SK-N-DZ (cell line): ENCODE measurements around the gene FAT1.

Experiments
- DNase-seq: peaks from one replicate; pipeline ENCODE4 v3.0.0-alpha.2; 2015; ENCODE audit warnings: low spot score

FAT1 gene

GRCh38 chr4:186621959-186622553, 101.6 kb downstream of the FAT1 start:
- DNase-seq = no peak

DNA sequence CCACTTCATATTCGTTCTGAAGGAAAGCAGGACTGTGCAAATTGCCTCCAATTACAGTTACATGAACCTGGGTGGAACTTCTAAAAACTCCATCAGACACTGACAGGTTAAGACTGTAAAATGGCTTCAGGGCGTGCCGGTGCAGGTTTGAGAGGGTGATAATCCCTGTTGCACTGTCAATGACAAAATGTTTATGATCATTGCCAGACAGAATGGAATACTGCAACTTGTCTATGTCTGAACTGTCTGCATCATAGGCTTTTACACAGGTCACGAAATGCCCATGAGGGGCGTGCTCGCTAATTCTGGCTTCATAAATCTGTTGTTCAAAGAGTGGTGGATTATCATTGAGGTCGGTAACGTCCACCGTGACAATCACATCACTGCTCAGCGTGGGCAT, 104.6 kb downstream of the FAT1 start:
- DNase-seq = no peak

DNA sequence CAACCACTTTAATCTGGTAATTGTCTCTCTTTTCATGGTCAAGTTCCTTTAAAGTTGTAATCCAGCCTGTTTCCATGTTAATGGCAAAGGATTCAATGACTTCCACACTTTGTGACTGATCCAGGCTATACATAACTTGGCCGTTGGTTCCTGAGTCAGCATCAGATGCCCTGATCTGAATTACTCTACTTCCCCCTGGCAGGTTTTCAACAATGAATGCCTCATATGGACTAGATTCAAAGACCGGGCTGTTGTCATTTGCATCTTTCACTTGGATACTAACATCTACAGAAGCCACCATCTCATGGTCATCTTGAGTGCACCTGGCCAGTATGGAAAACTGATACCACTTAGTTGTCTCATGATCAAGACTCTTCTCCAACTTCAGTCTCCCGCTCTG, 105.7 kb downstream of the FAT1 start:
- DNase-seq = no peak

- DNase-seq = no peak
These were observed 116.2 kb downstream of the FAT1 start for GRCh38 chr4:186607490-186607889.

DNA sequence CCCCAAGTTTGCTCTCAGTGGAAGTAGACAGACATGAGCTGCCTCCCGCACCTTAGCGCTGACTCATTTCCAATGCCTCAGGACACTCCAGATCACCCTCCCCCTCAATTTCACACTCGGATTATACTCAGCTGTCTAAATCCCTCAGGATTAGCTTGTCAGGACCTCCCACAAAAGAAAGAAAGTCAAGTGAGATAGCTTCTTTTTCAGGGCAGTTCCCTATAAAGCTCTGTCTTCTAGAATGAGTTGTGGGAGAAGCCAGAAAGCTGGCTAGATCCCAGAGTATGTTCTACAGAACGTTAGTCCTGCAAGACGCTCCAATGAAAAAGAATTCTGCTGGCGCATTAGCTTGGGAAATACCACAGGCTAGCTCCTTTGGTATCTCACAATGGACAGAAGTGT, 117.1 kb downstream of the FAT1 start:
- no peak for DNase-seq

DNA sequence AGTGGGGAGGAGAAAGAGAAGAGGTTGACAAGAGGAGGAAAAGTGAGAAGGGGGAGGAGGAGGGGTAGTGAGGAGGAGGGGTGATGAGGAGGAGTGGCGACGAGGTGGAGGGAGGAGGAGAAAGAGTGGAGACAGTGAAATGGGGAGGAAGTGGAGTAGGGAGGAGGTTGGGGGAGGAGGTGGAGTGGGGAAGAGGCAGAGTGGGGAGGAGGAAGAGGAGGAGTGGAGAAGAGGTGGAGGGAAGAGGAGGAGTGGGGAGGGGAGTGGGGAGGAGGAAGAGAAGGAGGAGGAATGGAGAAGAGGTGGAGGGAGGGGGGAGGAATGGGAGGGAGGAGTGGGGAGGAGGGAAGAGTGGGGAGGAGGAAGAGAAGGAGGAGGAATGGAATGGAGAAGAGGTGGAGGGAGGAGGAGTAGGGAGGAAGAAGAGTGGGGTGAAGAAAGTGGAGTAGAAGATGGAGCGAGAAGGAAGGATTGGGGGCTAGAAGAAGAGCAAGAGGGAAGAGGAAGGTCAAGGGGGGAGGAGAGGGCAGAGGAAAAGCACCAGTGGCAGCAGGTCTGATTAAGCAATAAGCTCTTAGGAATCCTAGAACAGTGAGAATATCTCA, 118.3 kb downstream of the FAT1 start:
- no peak for DNase-seq

GRCh38 chr4:186604124-186604807, 119.4 kb downstream of the FAT1 start:
- DNase-seq = no peak

DNA sequence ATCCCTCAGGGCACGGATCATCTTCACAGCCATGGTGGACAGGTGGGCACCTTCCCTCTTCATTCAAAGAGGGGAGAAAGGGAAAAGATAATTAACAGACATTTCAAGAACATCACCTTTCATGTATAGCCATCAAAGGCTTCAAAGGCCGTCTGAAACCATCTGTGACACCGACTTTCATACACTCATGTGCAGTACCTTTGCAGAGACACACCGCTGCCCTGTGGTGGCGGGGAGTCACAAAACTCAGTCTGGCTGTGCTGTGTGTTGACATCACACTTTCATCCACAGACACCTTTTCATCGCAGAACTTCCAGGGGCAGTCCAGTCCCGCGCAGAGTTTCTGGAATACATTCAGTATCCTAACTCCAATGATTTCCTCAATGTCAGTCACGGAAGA, 120.7 kb downstream of the FAT1 start:
- no peak for DNase-seq

- no peak for DNase-seq
These were observed 124.2 kb downstream of the FAT1 start for GRCh38 chr4:186599483-186599882.

DNA sequence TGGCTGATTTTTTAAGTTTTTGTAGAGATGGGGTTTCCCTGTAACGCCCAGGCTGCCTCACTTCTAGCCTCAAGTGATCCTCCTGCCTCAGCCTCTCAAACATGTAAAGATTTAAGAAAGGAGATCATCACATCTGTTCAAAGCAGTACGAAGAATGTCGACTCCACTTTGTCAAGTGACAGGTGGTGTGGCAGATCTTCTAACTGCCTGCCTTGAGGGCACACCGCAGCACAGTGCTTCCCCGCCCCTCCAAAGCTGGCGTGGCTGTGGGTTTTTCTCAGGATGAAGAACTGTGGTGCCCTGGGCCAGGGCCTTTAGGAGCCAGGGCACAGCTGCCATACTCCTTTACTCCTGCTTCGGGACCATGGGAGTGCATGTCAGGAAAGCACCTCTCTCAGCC, 125.0 kb downstream of the FAT1 start:
- DNase-seq = no peak

DNA sequence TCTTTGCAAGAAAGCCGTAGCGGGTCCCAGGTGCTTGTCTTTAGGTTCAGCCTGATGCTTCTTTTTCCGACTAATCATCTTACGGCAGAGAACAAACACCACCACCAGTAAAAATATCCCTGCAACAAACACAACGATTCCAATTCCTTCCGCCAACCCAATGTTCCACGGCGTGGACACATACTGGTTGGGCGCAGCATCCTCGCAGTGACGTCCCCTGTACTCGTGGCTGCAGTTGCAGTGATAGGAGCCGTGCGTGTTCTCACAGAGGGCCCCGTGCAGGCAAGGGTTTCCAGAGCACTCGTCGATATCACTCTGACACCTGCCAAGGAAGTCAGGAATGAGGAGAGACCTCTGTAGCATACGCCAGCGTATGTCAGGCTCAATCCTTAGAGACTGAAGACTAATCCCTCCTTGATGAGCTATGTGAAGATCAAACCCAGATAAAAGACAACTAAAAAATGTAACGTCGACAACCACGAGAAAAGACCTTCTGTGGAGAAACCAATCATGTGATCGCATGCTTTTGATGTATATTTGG, 126.7 kb downstream of the FAT1 start:
- no peak for DNase-seq

- no peak for DNase-seq
These were observed 127.3 kb downstream of the FAT1 start for GRCh38 chr4:186596346-186596745.

DNA sequence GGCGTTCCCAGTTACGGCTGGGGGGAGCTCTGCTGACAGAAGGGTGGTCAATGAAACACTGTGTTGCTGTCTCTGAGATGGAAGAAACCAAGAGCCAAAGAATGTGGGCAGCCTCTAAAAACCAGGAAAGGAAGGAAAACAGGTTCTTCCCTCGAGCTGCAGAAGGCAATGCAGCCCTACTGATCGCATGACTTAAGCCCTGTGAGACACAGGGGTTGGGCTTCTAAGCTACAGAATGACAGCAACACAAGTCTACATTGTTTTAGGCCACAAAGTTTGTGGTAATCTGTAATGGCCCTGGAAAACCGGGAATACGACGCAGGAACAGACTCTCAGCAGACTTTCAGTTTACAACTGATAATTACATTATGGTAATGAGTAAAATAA, 130.1 kb downstream of the FAT1 start:
- no peak for DNase-seq

GRCh38 chr4:186592966-186593586, 130.6 kb downstream of the FAT1 start:
- no peak for DNase-seq

DNA sequence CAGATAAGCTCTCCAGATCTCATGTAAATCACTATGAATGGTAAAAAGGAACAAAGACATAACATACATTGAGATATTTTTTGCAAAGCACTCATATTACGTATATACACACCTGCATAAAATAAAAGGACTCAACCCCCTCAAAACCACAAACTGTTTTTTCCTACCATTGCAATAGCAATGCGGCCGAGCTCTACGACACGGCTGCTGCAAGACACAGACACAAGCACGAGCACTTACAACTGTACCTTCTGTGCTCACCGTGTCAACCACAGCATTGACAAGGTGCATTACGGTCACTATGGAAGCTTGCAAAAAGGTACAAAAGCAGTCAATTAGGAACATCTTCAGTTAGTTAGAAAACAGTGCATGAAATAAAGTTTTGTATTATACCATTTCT, 131.2 kb downstream of the FAT1 start:
- no peak for DNase-seq

DNA sequence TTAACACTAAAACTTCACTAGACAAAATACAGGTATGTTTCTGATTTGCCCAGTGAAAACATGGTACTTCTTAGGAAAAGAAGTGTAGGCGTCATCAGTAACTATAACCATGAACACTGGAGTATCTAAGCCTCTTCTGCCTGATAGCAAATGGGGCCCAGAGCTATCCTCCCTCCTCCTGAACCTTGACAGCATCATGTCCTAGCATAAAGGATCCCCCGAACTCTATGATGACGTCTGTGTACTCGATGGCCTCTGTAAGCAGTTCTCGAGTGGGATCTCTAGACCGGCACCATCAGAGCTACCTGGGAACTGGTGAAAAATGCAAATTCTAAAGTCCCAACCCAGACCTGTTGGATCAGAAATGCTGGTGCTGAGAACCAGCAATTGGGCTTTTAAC, 132.0 kb downstream of the FAT1 start:
- DNase-seq = no peak

- DNase-seq = no peak
These were observed 135.2 kb downstream of the FAT1 start for GRCh38 chr4:186588503-186588902.

- peak; percentile 43 for DNase-seq
These were observed 136.1 kb downstream of the FAT1 start for GRCh38 chr4:186587416-186588018.

GRCh38 chr4:186586205-186586604, 137.5 kb downstream of the FAT1 start:
- no peak for DNase-seq

DNA sequence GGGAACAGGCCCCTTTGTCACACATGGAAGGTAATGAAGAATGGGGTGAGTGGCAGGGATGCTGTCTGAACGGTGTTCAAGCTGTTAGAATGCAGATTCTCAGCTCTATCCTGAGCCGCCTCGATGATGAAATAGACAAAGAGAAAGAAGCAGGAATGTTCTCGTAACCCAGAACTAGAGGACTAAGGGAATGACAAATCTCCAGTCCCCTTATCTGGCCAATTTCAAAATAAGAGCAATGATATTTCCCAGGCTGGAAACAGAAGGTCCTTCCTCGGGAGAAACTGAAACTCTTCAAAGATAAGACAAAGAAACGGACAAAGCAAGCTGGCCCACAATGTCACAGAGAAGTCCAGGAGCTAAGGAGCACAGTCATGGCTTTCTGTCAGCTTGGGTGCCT, 138.7 kb downstream of the FAT1 start:
- DNase-seq = no peak

GRCh38 chr4:186581421-186581820, 142.2 kb downstream of the FAT1 start:
- no peak for DNase-seq

GRCh38 chr4:186580669-186581068, 143.0 kb downstream of the FAT1 start:
- no peak for DNase-seq
